ENCODE data around the gene XXYLT1.

Gene XXYLT1

GRCh38 chr3:195068084-195069080 is 202.6 kb downstream of the XXYLT1 start:
- H3K9ac ChIP-seq (ENCODE audit: low read depth, low read length) = no peak overlapping the region
- peaks cover 7% of the 10 kb centered on the region for H3K36me3 ChIP-seq (ENCODE audit: insufficient read depth, low read length)
- peaks cover 6% of the 10 kb centered on the region for H3K4me1 ChIP-seq (ENCODE audit: control insufficient read depth, insufficient read depth, low read length)
- no peaks in the 10 kb centered on the region for H3K27me3 ChIP-seq (ENCODE audit: control insufficient read depth, insufficient read depth, low read length)
- no peak overlapping the region for H3K4me3 ChIP-seq (ENCODE audit: low read length)
- no peak overlapping the region for H3K4me2 ChIP-seq (ENCODE audit: low read length)
- H3K9me3 ChIP-seq (replicated peaks; ENCODE audit: low read length) = no peaks in the 10 kb centered on the region

GRCh38 chr3:195066441-195066841 is 204.5 kb downstream of the XXYLT1 start:
- Histone ChIP-seq H3K4me3 (ENCODE audit: low read length) (no peak overlapping the region), H3K9ac (ENCODE audit: low read depth, low read length) (no peak overlapping the region), H3K9me3 (replicated peaks; ENCODE audit: low read length) (no peaks in the 10 kb centered on the region), H3K27me3 (ENCODE audit: control insufficient read depth, insufficient read depth, low read length) (no peaks in the 10 kb centered on the region), H3K4me1 (ENCODE audit: control insufficient read depth, insufficient read depth, low read length) (peaks cover 6% of the 10 kb centered on the region), H3K36me3 (ENCODE audit: insufficient read depth, low read length) (peaks cover 7% of the 10 kb centered on the region), H3K4me2 (ENCODE audit: low read length) (no peak overlapping the region)

DNA sequence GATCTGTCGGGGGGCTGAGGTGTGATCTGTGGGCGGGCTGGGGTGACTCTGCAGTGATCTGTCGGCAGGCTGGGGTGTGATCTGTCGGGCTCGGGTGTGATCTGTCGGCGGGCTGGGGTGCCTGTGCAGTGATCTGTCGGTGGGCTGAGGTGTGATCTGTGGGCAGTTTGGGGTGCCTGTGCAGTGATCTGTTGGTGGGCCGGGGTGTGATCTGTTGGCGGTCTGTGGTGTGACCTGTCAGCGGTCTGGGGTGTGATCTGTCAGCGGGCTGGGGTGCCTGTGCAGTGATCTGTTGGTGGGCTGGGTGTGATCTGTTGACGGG is 205.1 kb downstream of the XXYLT1 start:
- Histone ChIP-seq H3K27me3 (ENCODE audit: control insufficient read depth, insufficient read depth, low read length) (no peaks in the 10 kb centered on the region), H3K9ac (ENCODE audit: low read depth, low read length) (no peak overlapping the region), H3K36me3 (ENCODE audit: insufficient read depth, low read length) (peaks cover 7% of the 10 kb centered on the region), H3K4me1 (ENCODE audit: control insufficient read depth, insufficient read depth, low read length) (peaks cover 6% of the 10 kb centered on the region), H3K4me3 (ENCODE audit: low read length) (no peak overlapping the region), H3K9me3 (replicated peaks; ENCODE audit: low read length) (no peaks in the 10 kb centered on the region), H3K4me2 (ENCODE audit: low read length) (no peak overlapping the region)

DNA sequence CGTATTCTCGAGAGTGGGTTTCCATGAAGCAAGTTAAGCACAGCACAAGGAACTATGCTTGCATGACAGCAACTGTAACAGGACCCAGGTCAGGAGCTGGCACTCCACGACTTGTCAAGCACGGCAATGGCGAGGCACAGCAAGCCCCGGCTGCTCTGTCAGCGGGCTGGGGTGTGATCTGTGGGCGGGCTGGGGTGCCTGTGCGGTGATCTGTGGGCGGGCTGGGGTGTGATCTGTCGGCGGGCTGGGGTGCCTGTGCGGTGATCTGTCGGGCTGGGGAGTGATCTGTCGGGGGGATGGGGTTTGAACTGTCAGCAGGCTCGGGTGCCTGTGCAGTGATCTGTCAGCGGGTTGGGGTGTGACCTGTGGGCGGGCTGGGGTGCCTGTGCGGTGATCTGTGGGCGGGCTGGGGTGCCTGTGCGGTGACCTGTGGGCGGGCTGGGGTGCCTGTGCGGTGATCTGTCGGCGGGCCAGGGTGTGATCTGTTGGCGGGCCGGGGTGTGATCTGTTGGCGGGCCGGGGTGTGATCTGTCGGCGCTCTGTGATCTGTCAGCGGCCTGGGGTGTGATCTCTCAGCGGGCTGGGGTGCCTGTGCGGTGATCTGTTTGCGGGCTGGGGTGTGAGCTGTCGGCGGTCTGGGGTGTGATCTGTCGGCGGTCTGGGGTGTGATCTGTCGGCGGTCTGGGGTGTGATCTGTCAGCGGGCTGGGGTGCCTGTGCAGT is 205.7 kb downstream of the XXYLT1 start:
- Histone ChIP-seq H3K4me3 (ENCODE audit: low read length) (no peak overlapping the region), H3K27me3 (ENCODE audit: control insufficient read depth, insufficient read depth, low read length) (no peaks in the 10 kb centered on the region), H3K36me3 (ENCODE audit: insufficient read depth, low read length) (peaks cover 7% of the 10 kb centered on the region), H3K4me2 (ENCODE audit: low read length) (no peak overlapping the region), H3K4me1 (ENCODE audit: control insufficient read depth, insufficient read depth, low read length) (peaks cover 6% of the 10 kb centered on the region), H3K9ac (ENCODE audit: low read depth, low read length) (no peak overlapping the region), H3K9me3 (replicated peaks; ENCODE audit: low read length) (no peaks in the 10 kb centered on the region)

- Histone ChIP-seq H3K4me3 (ENCODE audit: low read length) (no peak overlapping the region), H3K4me1 (ENCODE audit: control insufficient read depth, insufficient read depth, low read length) (peaks cover 6% of the 10 kb centered on the region), H3K27me3 (ENCODE audit: control insufficient read depth, insufficient read depth, low read length) (no peaks in the 10 kb centered on the region), H3K36me3 (ENCODE audit: insufficient read depth, low read length) (peaks cover 4% of the 10 kb centered on the region), H3K4me2 (ENCODE audit: low read length) (no peak overlapping the region), H3K9me3 (replicated peaks; ENCODE audit: low read length) (no peaks in the 10 kb centered on the region), H3K9ac (ENCODE audit: low read depth, low read length) (no peak overlapping the region)
These were observed 206.5 kb downstream of the XXYLT1 start for GRCh38 chr3:195064300-195064931.

DNA sequence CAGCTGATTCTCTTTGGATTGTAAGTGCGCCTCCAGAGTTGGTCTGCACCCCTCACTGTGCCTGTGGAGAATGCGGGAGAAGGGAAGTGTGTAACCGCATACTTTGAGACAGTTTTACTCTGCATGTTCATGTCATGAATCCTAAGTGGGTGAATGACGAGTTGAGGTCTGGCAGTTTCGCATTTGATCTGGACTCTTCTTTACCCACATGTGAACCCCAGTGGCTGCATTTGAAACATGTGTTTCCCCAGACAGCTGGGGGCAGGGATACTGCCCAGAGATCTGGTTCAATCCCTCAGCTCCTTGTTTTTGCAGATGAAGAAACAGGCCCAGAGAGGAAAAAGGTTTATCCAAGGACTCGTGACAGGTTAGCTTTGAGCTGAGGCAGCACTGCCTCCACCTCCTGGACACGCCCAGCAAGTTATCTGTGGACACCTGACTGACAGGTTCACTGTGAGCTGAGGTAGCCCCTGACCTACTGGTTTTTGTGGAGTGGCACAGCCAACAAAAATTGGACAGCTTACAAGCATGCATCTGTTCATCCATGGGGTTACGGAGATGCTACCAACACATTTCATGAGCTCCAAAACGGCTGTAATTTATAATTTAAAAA is 207.3 kb downstream of the XXYLT1 start:
- H3K4me2 ChIP-seq (ENCODE audit: low read length) = no peak overlapping the region
- no peak overlapping the region for H3K9ac ChIP-seq (ENCODE audit: low read depth, low read length)
- no peaks in the 10 kb centered on the region for H3K36me3 ChIP-seq (ENCODE audit: insufficient read depth, low read length)
- H3K4me1 ChIP-seq (ENCODE audit: control insufficient read depth, insufficient read depth, low read length) = peaks cover 6% of the 10 kb centered on the region
- H3K9me3 ChIP-seq (replicated peaks; ENCODE audit: low read length) = no peaks in the 10 kb centered on the region
- peaks cover 2% of the 10 kb centered on the region for H3K27me3 ChIP-seq (ENCODE audit: control insufficient read depth, insufficient read depth, low read length)
- no peak overlapping the region for H3K4me3 ChIP-seq (ENCODE audit: low read length)

- H3K4me2 ChIP-seq (ENCODE audit: low read length) = no peak overlapping the region
- no peak overlapping the region for H3K9ac ChIP-seq (ENCODE audit: low read depth, low read length)
- peaks cover 3% of the 10 kb centered on the region for H3K4me1 ChIP-seq (ENCODE audit: control insufficient read depth, insufficient read depth, low read length)
- no peaks in the 10 kb centered on the region for H3K36me3 ChIP-seq (ENCODE audit: insufficient read depth, low read length)
- H3K9me3 ChIP-seq (replicated peaks; ENCODE audit: low read length) = no peaks in the 10 kb centered on the region
- no peak overlapping the region for H3K4me3 ChIP-seq (ENCODE audit: low read length)
- H3K27me3 ChIP-seq (ENCODE audit: control insufficient read depth, insufficient read depth, low read length) = peaks cover 6% of the 10 kb centered on the region
These were observed 208.0 kb downstream of the XXYLT1 start for GRCh38 chr3:195062866-195063540.

DNA sequence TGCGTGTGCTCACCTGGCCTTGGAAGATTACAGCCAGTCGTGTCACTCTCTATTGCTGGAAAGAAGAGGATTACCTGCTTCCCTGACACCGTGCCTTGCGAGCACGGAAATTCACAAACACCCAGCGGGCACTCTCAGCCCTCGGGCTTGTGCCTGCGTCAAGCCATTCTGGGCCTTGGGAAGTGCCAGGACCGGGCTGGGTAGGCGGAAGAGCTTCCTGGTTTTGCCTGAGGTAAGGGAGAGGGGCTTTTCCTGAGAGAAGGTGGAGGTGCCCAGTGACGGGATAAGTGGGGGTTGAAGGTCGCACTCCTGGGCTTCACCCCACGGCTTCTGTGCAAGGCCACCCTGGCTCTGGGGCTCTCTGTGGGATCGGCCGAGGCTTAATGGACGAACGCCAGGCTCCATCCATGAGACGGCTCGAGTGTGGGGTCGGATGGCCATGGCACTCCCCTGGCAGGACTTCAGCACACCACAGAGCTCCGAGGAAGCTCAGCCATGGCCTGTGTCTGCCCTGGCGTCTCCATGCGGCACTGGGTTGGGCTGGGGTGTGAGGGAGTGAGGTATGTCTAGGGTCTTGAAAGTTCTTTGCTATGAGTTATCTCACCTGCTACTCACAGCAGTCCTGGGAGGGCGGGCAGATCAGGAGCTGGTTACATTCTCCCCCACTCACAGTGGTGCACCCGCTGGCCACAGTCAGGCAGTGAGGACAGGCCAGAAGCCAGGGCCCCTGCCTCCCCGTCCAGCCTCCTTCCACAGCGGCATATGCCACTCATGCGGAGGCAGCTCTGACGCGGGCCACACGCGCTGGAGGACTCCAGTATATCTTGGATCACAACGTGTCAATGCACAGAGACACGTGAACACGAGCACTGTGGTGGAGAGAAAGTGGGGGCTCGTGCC is 209.0 kb downstream of the XXYLT1 start:
- no peaks in the 10 kb centered on the region for H3K9me3 ChIP-seq (replicated peaks; ENCODE audit: low read length)
- H3K27me3 ChIP-seq (ENCODE audit: control insufficient read depth, insufficient read depth, low read length) = peaks cover 14% of the 10 kb centered on the region
- H3K36me3 ChIP-seq (ENCODE audit: insufficient read depth, low read length) = no peaks in the 10 kb centered on the region
- no peak overlapping the region for H3K9ac ChIP-seq (ENCODE audit: low read depth, low read length)
- no peaks in the 10 kb centered on the region for H3K4me1 ChIP-seq (ENCODE audit: control insufficient read depth, insufficient read depth, low read length)
- H3K4me2 ChIP-seq (ENCODE audit: low read length) = no peak overlapping the region
- H3K4me3 ChIP-seq (ENCODE audit: low read length) = no peak overlapping the region

DNA sequence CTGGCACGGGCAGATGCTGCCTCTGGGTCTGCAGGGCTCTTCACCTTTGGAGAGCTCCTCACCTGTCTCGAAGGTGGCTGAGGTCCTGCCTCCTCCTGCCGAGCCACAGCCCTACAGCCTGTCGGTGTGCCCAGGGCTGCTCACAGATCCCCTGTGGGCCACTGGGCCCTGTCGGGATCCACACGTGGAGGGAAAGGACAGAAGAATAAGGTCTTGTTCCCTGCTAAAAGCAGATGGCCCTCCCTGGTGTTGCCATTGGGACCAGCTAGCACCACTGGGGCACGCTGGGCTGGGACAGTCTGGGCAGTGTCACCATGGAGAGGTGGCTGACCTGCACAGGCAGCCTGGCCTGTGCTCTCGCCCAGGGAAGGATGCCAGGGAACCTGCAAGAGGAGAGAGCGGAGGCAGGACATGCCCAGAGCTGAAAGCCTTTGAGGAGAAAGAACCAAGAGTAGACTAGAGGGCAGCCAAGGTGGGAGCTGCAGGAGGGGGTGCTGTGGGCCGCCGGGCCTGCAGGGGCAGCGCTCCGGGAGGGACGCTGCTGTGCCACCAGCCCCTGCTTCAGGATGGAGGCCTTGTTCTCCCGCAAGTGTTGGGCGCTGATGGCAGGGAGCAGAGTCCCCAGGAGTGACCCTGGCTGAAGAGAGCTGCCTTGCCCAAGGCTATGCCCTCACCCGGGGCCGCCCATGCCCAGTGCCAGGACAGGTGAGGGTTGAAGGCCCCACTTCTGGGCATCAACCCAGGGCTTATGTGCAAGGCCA is 210.2 kb downstream of the XXYLT1 start:
- no peak overlapping the region for H3K9ac ChIP-seq (ENCODE audit: low read depth, low read length)
- H3K27me3 ChIP-seq (ENCODE audit: control insufficient read depth, insufficient read depth, low read length) = peaks cover 21% of the 10 kb centered on the region
- no peak overlapping the region for H3K4me3 ChIP-seq (ENCODE audit: low read length)
- no peak overlapping the region for H3K4me2 ChIP-seq (ENCODE audit: low read length)
- H3K9me3 ChIP-seq (replicated peaks; ENCODE audit: low read length) = no peaks in the 10 kb centered on the region
- H3K4me1 ChIP-seq (ENCODE audit: control insufficient read depth, insufficient read depth, low read length) = no peaks in the 10 kb centered on the region
- H3K36me3 ChIP-seq (ENCODE audit: insufficient read depth, low read length) = no peaks in the 10 kb centered on the region

GRCh38 chr3:195060217-195060481 is 210.8 kb downstream of the XXYLT1 start:
- Histone ChIP-seq H3K27me3 (ENCODE audit: control insufficient read depth, insufficient read depth, low read length) (peaks cover 25% of the 10 kb centered on the region), H3K36me3 (ENCODE audit: insufficient read depth, low read length) (no peaks in the 10 kb centered on the region), H3K4me3 (ENCODE audit: low read length) (no peak overlapping the region), H3K4me2 (ENCODE audit: low read length) (no peak overlapping the region), H3K4me1 (ENCODE audit: control insufficient read depth, insufficient read depth, low read length) (no peaks in the 10 kb centered on the region), H3K9me3 (replicated peaks; ENCODE audit: low read length) (no peaks in the 10 kb centered on the region), H3K9ac (ENCODE audit: low read depth, low read length) (no peak overlapping the region)

Data from skeletal muscle satellite cell (primary cell).